Activated CD4-positive, alpha-beta T cell treated with anti-CD3 and anti-CD28 coated beads, Interleukin-2, amount 50 U/mL, for 4 hours (primary cell): ENCODE results near the gene ARHGEF38.
"Not testable (repeated sequence)": the region's sequence is repeated elsewhere in the genome, so short reads cannot be mapped to it uniquely, and the experiment has no call there.

Experiments
- DNase-seq, 2 experiments: peaks; one replicate each; pipeline ENCODE4 v3.0.0-alpha.2; 2020

The ARHGEF38 gene

GRCh38 chr4:105715692-105716278 is 163.4 kb downstream of the ARHGEF38 start:
- DNase-seq: no peak

GRCh38 chr4:105719204-105719603 is 166.8 kb downstream of the ARHGEF38 start:
- no peak for DNase-seq

DNA sequence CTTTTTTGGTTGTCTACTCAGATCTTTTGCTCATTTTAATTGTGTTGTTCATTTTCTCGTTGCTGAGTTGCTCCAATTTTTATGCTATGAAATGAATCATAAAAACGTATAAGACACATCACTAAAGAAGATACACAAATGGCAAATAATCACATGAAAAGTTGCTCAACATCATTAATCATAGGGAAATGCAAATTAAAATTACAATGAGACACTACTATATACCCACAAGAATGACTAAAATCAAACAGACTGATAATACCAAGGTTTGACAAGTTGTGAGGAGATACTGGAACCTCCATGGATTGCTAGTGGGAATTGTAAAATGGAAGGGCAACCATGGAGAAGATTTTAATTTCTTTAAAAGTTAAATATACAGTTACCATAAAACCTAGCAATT is 173.2 kb downstream of the ARHGEF38 start:
- DNase-seq: no peak

DNA sequence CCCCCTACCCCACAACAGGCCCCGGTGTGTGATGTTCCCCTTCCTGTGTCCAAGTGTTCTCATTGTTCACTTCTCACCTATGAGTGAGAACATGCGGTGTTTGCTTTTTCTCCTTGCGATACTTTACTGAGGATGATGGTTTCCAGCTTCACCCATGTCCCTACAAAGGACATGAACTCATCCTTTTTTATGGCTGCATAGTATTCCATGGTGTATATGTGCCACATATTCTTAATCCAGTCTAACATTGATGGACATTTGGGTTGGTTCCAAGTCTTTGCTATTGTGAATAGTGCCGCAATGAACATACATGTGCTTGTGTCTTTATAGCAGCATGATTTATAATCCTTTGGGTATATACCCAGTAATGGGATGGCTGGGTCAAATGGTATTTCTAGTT is 177.5 kb downstream of the ARHGEF38 start:
- not testable (repeated sequence) for DNase-seq
